Esophagus muscularis mucosa (tissue), 4 donors: Measurements from ENCODE around the gene GUCY2F. TPM values are rescaled to one million over a fixed set of nuclear protein-coding genes. Genes with fewer than 3 reads are reported as not detected.

ENCODE experiments used
- DNase-seq: peaks from one replicate; pipeline ENCODE4 v3.0.0-alpha.2; 2017; ENCODE audit errors: extremely low spot score
- H3K27ac ChIP-seq, 4 donors: fragments of 200-600 bp; sonication (generic); replicated peaks in 1 of 4; 1 replicate in 3 of 4; 2 replicates in 1 of 4; pipeline ENCODE4 v1.5.1; 2016 to 2019; ENCODE audit warnings: mild to moderate bottlenecking in 1 of 4
- H3K27me3 ChIP-seq, 4 donors: fragments of 200-600 bp; sonication (generic); one replicate each; pipeline versions ENCODE4 v1.5.1 to v1.6.0; 2016 to 2019
- H3K36me3 ChIP-seq, 4 donors: fragments of 200-600 bp; sonication (generic); one replicate each; pipeline ENCODE4 v1.5.1; 2016 to 2019
- H3K4me1 ChIP-seq, 4 donors: fragments of 200-600 bp; sonication (generic); one replicate each; pipeline ENCODE4 v1.5.1; 2016 to 2019
- H3K4me3 ChIP-seq, 4 donors: fragments of 200-600 bp; sonication (generic); 1 replicate in 2 of 4; 2 replicates in 2 of 4; pipeline ENCODE4 v1.5.1; 2016 to 2019; ENCODE audit warnings: mild to moderate bottlenecking in 4 of 4, moderate library complexity in 1 of 4
- H3K9me3 ChIP-seq, 4 donors: fragments of 200-600 bp; sonication (generic); 1 replicate in 3 of 4; 2 replicates in 1 of 4; pipeline ENCODE4 v1.5.1; 2016 to 2019
- CTCF ChIP-seq, 3 experiments: fragments of 200-600 bp in 2 of 3; fragments of 450-650 bp in 1 of 3; sonication (generic) in 2 of 3; IDR thresholded peaks; one replicate each; pipeline ENCODE4 v1.5.1; 2017 to 2019; ENCODE audit warnings: antibody characterized with exemption in 3 of 3, mild to moderate bottlenecking in 2 of 3, moderate library complexity in 1 of 3
- EP300 ChIP-seq: sonication (generic); formaldehyde crosslinking; IDR thresholded peaks from one replicate; pipeline ENCODE4 v1.6.1; 2017; ENCODE audit warnings: antibody characterized with exemption
- POLR2A ChIP-seq: fragments of 450-650 bp; IDR thresholded peaks from one replicate; pipeline ENCODE4 v1.6.1; 2017; ENCODE audit warnings: antibody characterized with exemption, moderate library complexity, mild to moderate bottlenecking, low read depth
- POLR2AphosphoS5 ChIP-seq, 2 donors: sonication (generic); formaldehyde crosslinking; IDR thresholded peaks; one replicate each; pipeline ENCODE4 v1.6.1; 2017; ENCODE audit warnings: antibody characterized with exemption in 2 of 2
- WGBS: methylation state at CpG from one replicate; pipeline ENCODE4 v1.1.5; 2018; 5-methylcytosine and 5-hydroxymethylcytosine counted together
- intact Hi-C: fragments of 100-400 bp; cut with DNase I; formaldehyde crosslinking; loops from one replicate; pipeline ENCODE4 v1.15.1; 2023
- total RNA-seq, 4 donors: library from RNA; depleted of rRNA; stranded (reverse); fragments of >200 nt; gene quantifications; one replicate each; pipeline versions ENCODE4 v1.1.0 to v1.2.1, GENCODE V29; 2016

Gene GUCY2F
- total RNA-seq, 4 donors from 2014 or later = not detected

- WGBS = 47% methylated on average over 2 of the region's 2 CpGs
- TF ChIP-seq CTCF (IDR thresholded peaks at IDR 0.05) = no peak
- no peak for TF ChIP-seq POLR2A
- TF ChIP-seq EP300 = no peak
- no peak for TF ChIP-seq POLR2AphosphoS5 (IDR thresholded peaks at IDR 0.05)
- no peaks in the 10 kb centered on the region for H3K4me1 ChIP-seq
- H3K36me3 ChIP-seq = no peaks in the 10 kb centered on the region
- H3K4me3 ChIP-seq = no peak overlapping the region
- H3K27ac ChIP-seq = no peak overlapping the region
- intact Hi-C loops = no loop called here
- no peaks in the 10 kb centered on the region for H3K9me3 ChIP-seq
- no peaks in the 10 kb centered on the region for H3K27me3 ChIP-seq
- DNase-seq = no peak
These were observed 18.1 kb downstream of the GUCY2F start for GRCh38 chrX:109463784-109464183.

GRCh38 chrX:109448282-109448938, 33.5 kb downstream of the GUCY2F start:
- intact Hi-C loops = no loop called here
- DNase-seq = no peak
- no peaks in the 10 kb centered on the region for H3K4me1 ChIP-seq
- no peaks in the 10 kb centered on the region for H3K9me3 ChIP-seq
- peaks cover 0 to 2% (median 0%) of the 10 kb centered on the region in 4 donors for H3K27me3 ChIP-seq
- no peak overlapping the region for H3K27ac ChIP-seq
- TF ChIP-seq POLR2A = no peak
- no peak for TF ChIP-seq CTCF (IDR thresholded peaks at IDR 0.05)
- TF ChIP-seq EP300 = no peak
- TF ChIP-seq POLR2AphosphoS5 (IDR thresholded peaks at IDR 0.05) = no peak
- 76% methylated on average over 3 of the region's 3 CpGs for WGBS
- no peaks in the 10 kb centered on the region for H3K36me3 ChIP-seq
- no peak overlapping the region for H3K4me3 ChIP-seq

GRCh38 chrX:109441266-109441665, 40.6 kb downstream of the GUCY2F start:
- Histone ChIP-seq H3K27ac (no peak overlapping the region), H3K4me3 (no peak overlapping the region), H3K4me1 (no peaks in the 10 kb centered on the region), H3K36me3 (no peaks in the 10 kb centered on the region), H3K27me3 (peaks cover 0 to 2% (median 0%) of the 10 kb centered on the region in 4 donors), H3K9me3 (no peaks in the 10 kb centered on the region)
- DNase-seq = no peak
- WGBS = 39% methylated on average over 2 of the region's 2 CpGs
- intact Hi-C loops = no loop called here
- TF ChIP-seq POLR2A (no peak), CTCF (IDR thresholded peaks at IDR 0.05) (no peak), EP300 (no peak), POLR2AphosphoS5 (IDR thresholded peaks at IDR 0.05) (no peak)

- H3K27me3 ChIP-seq = peaks cover 0 to 2% (median 0%) of the 10 kb centered on the region in 4 donors
- intact Hi-C loops = no loop called here
- H3K9me3 ChIP-seq = no peaks in the 10 kb centered on the region
- H3K36me3 ChIP-seq = no peaks in the 10 kb centered on the region
- TF ChIP-seq EP300 = no peak
- TF ChIP-seq CTCF (IDR thresholded peaks at IDR 0.05) = no peak
- TF ChIP-seq POLR2AphosphoS5 (IDR thresholded peaks at IDR 0.05) = no peak
- no peak for TF ChIP-seq POLR2A
- H3K27ac ChIP-seq = no peak overlapping the region
- H3K4me3 ChIP-seq = no peak overlapping the region
- H3K4me1 ChIP-seq = no peaks in the 10 kb centered on the region
- DNase-seq = no peak
These were observed 41.4 kb downstream of the GUCY2F start for GRCh38 chrX:109440475-109440874.

GRCh38 chrX:109409181-109409580, 72.7 kb downstream of the GUCY2F start:
- no peaks in the 10 kb centered on the region for H3K9me3 ChIP-seq
- H3K36me3 ChIP-seq = no peaks in the 10 kb centered on the region
- no peaks in the 10 kb centered on the region for H3K27me3 ChIP-seq
- H3K27ac ChIP-seq = no peak overlapping the region
- no peak overlapping the region for H3K4me3 ChIP-seq
- no peaks in the 10 kb centered on the region for H3K4me1 ChIP-seq
- DNase-seq = no peak
- WGBS = 68% methylated on average over 2 of the region's 2 CpGs
- intact Hi-C loops = no loop called here
- TF ChIP-seq CTCF (IDR thresholded peaks at IDR 0.05) (no peak), EP300 (no peak), POLR2AphosphoS5 (IDR thresholded peaks at IDR 0.05) (no peak), POLR2A (no peak)
